ENCODE results near the gene PLXNA2.

DNA sequence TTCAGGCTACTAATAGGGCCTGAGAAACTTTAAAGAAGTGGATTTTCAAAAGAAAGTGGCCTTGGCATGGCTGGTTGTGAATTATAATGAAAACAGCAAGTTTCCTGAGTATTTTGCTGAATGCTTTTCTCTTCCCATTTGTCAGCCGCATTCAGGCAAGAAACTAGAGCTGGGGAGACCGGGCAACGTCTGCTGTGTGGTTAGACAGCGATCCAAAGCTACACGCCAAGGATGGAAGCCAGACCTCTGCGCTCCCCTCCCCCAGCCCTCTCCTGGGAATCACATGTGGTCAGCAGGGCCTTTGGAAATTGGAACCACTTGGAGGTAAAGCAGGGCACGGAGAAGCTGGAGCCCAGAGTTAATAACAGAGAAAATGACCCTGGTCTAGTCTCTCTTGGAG lies 219.2 kb downstream of the PLXNA2 start:
- TF ChIP-seq, protein P1, sequence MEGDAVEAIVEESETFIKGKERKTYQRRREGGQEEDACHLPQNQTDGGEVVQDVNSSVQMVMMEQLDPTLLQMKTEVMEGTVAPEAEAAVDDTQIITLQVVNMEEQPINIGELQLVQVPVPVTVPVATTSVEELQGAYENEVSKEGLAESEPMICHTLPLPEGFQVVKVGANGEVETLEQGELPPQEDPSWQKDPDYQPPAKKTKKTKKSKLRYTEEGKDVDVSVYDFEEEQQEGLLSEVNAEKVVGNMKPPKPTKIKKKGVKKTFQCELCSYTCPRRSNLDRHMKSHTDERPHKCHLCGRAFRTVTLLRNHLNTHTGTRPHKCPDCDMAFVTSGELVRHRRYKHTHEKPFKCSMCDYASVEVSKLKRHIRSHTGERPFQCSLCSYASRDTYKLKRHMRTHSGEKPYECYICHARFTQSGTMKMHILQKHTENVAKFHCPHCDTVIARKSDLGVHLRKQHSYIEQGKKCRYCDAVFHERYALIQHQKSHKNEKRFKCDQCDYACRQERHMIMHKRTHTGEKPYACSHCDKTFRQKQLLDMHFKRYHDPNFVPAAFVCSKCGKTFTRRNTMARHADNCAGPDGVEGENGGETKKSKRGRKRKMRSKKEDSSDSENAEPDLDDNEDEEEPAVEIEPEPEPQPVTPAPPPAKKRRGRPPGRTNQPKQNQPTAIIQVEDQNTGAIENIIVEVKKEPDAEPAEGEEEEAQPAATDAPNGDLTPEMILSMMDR (IDR thresholded peaks at IDR 0.05): no peak
- no peak for TF ChIP-seq EZH2 (IDR thresholded peaks at IDR 0.05; ENCODE audit: borderline replicate concordance, insufficient read depth, low read depth, low read length, poor library complexity, severe bottlenecking)
